IMR-90 (cell line): ENCODE results near the gene NOD2. TPM values are rescaled to one million over a fixed set of nuclear protein-coding genes. Genes with fewer than 3 reads are reported as not detected.

Experiments
- ATAC-seq: fragments of 200-7000 bp; cut with Tn5 transposase; 2 replicates; pipeline ENCODE4 v1.9.1; 2020; ENCODE audit warnings: low read depth, mild to moderate bottlenecking, moderate library complexity
- BruUV-seq: library from RNA; stranded (reverse); fragments of 400-500 nt; replicated peaks from 2 replicates; lab custom pipeline; 2021; lab: Mats Ljungman, UMichigan
- CTCF ChIA-PET: fragments of 300-600 bp; formaldehyde crosslinking; extraction: SDS; loops from one replicate; lab custom pipeline; 2021; ENCODE audit warnings: antibody characterized with exemption; lab: Yijun Ruan, JAX
- POLR2A ChIA-PET: fragments of 300-600 bp; sonication (Branson Sonifier 250); formaldehyde crosslinking; loops from one replicate; lab custom pipeline; 2022; ENCODE audit warnings: antibody characterized with exemption; ENCODE audit not compliant: unreplicated experiment; lab: Charles Lee
- DNase-seq: peaks from one replicate; pipeline ENCODE4 v3.0.0; 2013
- H2AFZ ChIP-seq: replicated peaks from 2 replicates; pipeline ENCODE3; 2013; ENCODE audit warnings: low read length, mild to moderate bottlenecking; ENCODE audit not compliant: poor library complexity
- H2AK5ac ChIP-seq: 2 replicates; pipeline ENCODE4 v1.6.1; 2013; ENCODE audit warnings: low read depth, low read length, inconsistent platforms
- H2AK9ac ChIP-seq: replicated peaks from 2 replicates; pipeline ENCODE3; 2013; ENCODE audit warnings: mild to moderate bottlenecking, low read depth, low read length, moderate library complexity; ENCODE audit not compliant: poor library complexity
- H2BK120ac ChIP-seq: 2 replicates; pipeline ENCODE4 v1.6.1; 2013; ENCODE audit warnings: low read depth, low read length, inconsistent platforms
- H2BK15ac ChIP-seq: 3 replicates; pipeline ENCODE4 v1.6.1; 2013; ENCODE audit warnings: low read depth, low read length, inconsistent platforms
- H2BK20ac ChIP-seq: 2 replicates; pipeline ENCODE4 v1.6.1; 2013; ENCODE audit warnings: low read depth, mild to moderate bottlenecking, inconsistent platforms, low read length, moderate library complexity
- H2BK5ac ChIP-seq: 2 replicates; pipeline ENCODE4 v1.6.1; 2013; ENCODE audit warnings: mild to moderate bottlenecking, low read depth, low read length, inconsistent platforms; ENCODE audit not compliant: poor library complexity, severe bottlenecking
- H3K14ac ChIP-seq: replicated peaks from 2 replicates; pipeline ENCODE4 v1.6.1; 2013; ENCODE audit warnings: low read depth, low read length, inconsistent platforms
- H3K18ac ChIP-seq: 2 replicates; pipeline ENCODE4 v1.6.1; 2013; ENCODE audit warnings: low read depth, low read length, control low read depth
- H3K23ac ChIP-seq: 2 replicates; pipeline ENCODE4 v1.6.1; 2013; ENCODE audit warnings: low read depth, low read length, inconsistent platforms
- H3K27ac ChIP-seq: 2 replicates; pipeline ENCODE4 v1.5.1; 2013; ENCODE audit warnings: mild to moderate bottlenecking, control low read depth, low read length; ENCODE audit not compliant: insufficient read depth
- H3K27me3 ChIP-seq: 2 replicates; pipeline ENCODE4 v1.6.1; 2013; ENCODE audit warnings: low read length; ENCODE audit not compliant: control insufficient read depth, insufficient read depth
- H3K36me3 ChIP-seq: 2 replicates; pipeline ENCODE4 v1.6.1; 2013; ENCODE audit warnings: low read length, mixed read lengths; ENCODE audit not compliant: control insufficient read depth, insufficient read depth
- H3K4ac ChIP-seq: 2 replicates; pipeline ENCODE4 v1.6.1; 2013; ENCODE audit warnings: low read depth, low read length, inconsistent platforms
- H3K4me1 ChIP-seq: 2 replicates; pipeline ENCODE4 v1.6.1; 2013; ENCODE audit warnings: low read length, mixed read lengths; ENCODE audit not compliant: control insufficient read depth, insufficient read depth
- H3K4me2 ChIP-seq: 2 replicates; pipeline ENCODE4 v1.6.1; 2013; ENCODE audit warnings: low read depth, mild to moderate bottlenecking, control low read depth, low read length, moderate library complexity
- H3K4me3 ChIP-seq: 2 replicates; pipeline ENCODE4 v1.5.1; 2013; ENCODE audit warnings: low read depth, mild to moderate bottlenecking, control low read depth, low read length, moderate library complexity; ENCODE audit not compliant: insufficient read depth
- H3K56ac ChIP-seq: 2 replicates; pipeline ENCODE4 v1.6.1; 2013; ENCODE audit warnings: low read length, inconsistent platforms; ENCODE audit not compliant: insufficient read depth; ENCODE audit errors: extremely low read depth
- H3K79me1 ChIP-seq, 2 experiments: 2 replicates each; pipeline ENCODE4 v1.6.1; 2013; ENCODE audit warnings: low read length in 2 of 2, inconsistent platforms in 1 of 2, low read depth in 1 of 2
- H3K9ac ChIP-seq: 2 replicates; pipeline ENCODE4 v1.6.1; 2013; ENCODE audit warnings: low read depth, low read length, control low read depth
- H3K9me1 ChIP-seq: 2 replicates; pipeline ENCODE4 v1.6.1; 2013; ENCODE audit warnings: low read length, inconsistent platforms; ENCODE audit not compliant: insufficient read depth
- H3K9me3 ChIP-seq: 2 replicates; pipeline ENCODE4 v1.6.1; 2013; ENCODE audit warnings: low read length; ENCODE audit not compliant: control insufficient read depth, insufficient read depth
- H4K20me1 ChIP-seq: 2 replicates; pipeline ENCODE4 v1.6.1; 2013; ENCODE audit warnings: low read length, inconsistent platforms; ENCODE audit not compliant: insufficient read depth
- H4K5ac ChIP-seq: 2 replicates; pipeline ENCODE4 v1.6.1; 2013; ENCODE audit warnings: mild to moderate bottlenecking, low read depth, low read length, control low read depth
- H4K8ac ChIP-seq, 2 experiments: 2 replicates each; pipeline ENCODE4 v1.6.1; 2013; ENCODE audit warnings: low read depth in 2 of 2, low read length in 2 of 2, control low read depth in 1 of 2, inconsistent platforms in 1 of 2
- H4K91ac ChIP-seq: 2 replicates; pipeline ENCODE4 v1.6.1; 2013; ENCODE audit warnings: low read depth, low read length, inconsistent platforms; ENCODE audit not compliant: insufficient read depth
- BHLHE40 ChIP-seq: fragments of 150-350 bp; IDR thresholded peaks from 2 replicates; pipeline ENCODE4 v1.6.1; 2016; ENCODE audit warnings: mild to moderate bottlenecking, low read depth, low read length
- CEBPB ChIP-seq: IDR thresholded peaks from 2 replicates; pipeline ENCODE4 v1.6.1; 2012; ENCODE audit warnings: low read depth, low read length, improper control_type of control experiment
- CHD1 ChIP-seq: IDR thresholded peaks from 2 replicates; pipeline ENCODE4 v1.6.1; 2012; ENCODE audit warnings: low read depth, low read length, improper control_type of control experiment
- CTCF ChIP-seq: conservative IDR thresholded peaks from 2 replicates; pipeline ENCODE4 v1.5.1; 2012; ENCODE audit warnings: mild to moderate bottlenecking, low read depth, low read length, improper control_type of control experiment
- ELK1 ChIP-seq: fragments of 150-350 bp; IDR thresholded peaks from 2 replicates; pipeline ENCODE4 v1.6.1; 2016; ENCODE audit warnings: low read depth, mild to moderate bottlenecking, low read length, moderate library complexity, borderline replicate concordance
- FOS ChIP-seq: fragments of 150-350 bp; IDR thresholded peaks from 2 replicates; pipeline ENCODE4 v1.6.1; 2016; ENCODE audit warnings: low read depth, low read length
- MAFK ChIP-seq: IDR thresholded peaks from 2 replicates; pipeline ENCODE4 v1.6.1; 2012; ENCODE audit warnings: low read depth, low read length, improper control_type of control experiment
- MAZ ChIP-seq: IDR thresholded peaks from 2 replicates; pipeline ENCODE4 v1.6.1; 2012; ENCODE audit warnings: low read depth, mild to moderate bottlenecking, low read length, improper control_type of control experiment, moderate library complexity, borderline replicate concordance
- MXI1 ChIP-seq: IDR thresholded peaks from 2 replicates; pipeline ENCODE4 v1.6.1; 2012; ENCODE audit warnings: low read depth, mild to moderate bottlenecking, low read length, moderate library complexity, borderline replicate concordance
- NFE2L2 ChIP-seq: fragments of 150-350 bp; IDR thresholded peaks from 2 replicates; pipeline ENCODE4 v1.6.1; 2016; ENCODE audit warnings: low read depth, mild to moderate bottlenecking, low read length
- POLR2A ChIP-seq: IDR thresholded peaks from 2 replicates; pipeline ENCODE4 v1.6.1; 2012; ENCODE audit warnings: mild to moderate bottlenecking, low read depth, low read length
- RAD21 ChIP-seq: IDR thresholded peaks from 2 replicates; pipeline ENCODE4 v1.6.1; 2012; ENCODE audit warnings: low read length, improper control_type of control experiment
- RCOR1 ChIP-seq: IDR thresholded peaks from 2 replicates; pipeline ENCODE4 v1.6.1; 2012; ENCODE audit warnings: mild to moderate bottlenecking, low read length, improper control_type of control experiment; ENCODE audit not compliant: insufficient replicate concordance
- RFX5 ChIP-seq: IDR thresholded peaks from 2 replicates; pipeline ENCODE4 v1.8.0; 2012; ENCODE audit warnings: low read depth, mild to moderate bottlenecking, low read length, moderate library complexity
- SMC3 ChIP-seq: fragments of 150-350 bp; IDR thresholded peaks from 2 replicates; pipeline ENCODE4 v1.6.1; 2016; ENCODE audit warnings: low read depth, mild to moderate bottlenecking, antibody characterized with exemption, low read length, moderate library complexity
- USF2 ChIP-seq: fragments of 150-350 bp; IDR thresholded peaks from 2 replicates; pipeline ENCODE4 v1.6.1; 2017; ENCODE audit warnings: mild to moderate bottlenecking, antibody characterized with exemption, low read length, low read depth
- whole genome bisulfite sequencing, 2 experiments: methylation state at CpG; one replicate each; pipeline versions ENCODE4 v1.1.5 to v1.1.7; 2013; ENCODE audit warnings: missing lambda C conversion rate in 2 of 2; ENCODE audit not compliant: insufficient read length in 1 of 2; ENCODE audit errors: extremely low coverage in 2 of 2; 5-methylcytosine and 5-hydroxymethylcytosine counted together
- dilution Hi-C: fragments of 300-500 bp; cut with HindIII; formaldehyde crosslinking; loops from one replicate; pipeline ENCODE4 v1.14.3; 2018; ENCODE audit warnings: low sequenced_read_pairs; ENCODE audit not compliant: unreplicated experiment
- in situ Hi-C: fragments of 300-500 bp; cut with MboI; formaldehyde crosslinking; loops from 3 replicates; pipeline ENCODE4 v1.14.3; 2019; ENCODE audit warnings: low sequenced_read_pairs, inconsistent platforms, mixed read lengths
- intact Hi-C: fragments of 100-400 bp; cut with micrococcal nuclease; formaldehyde crosslinking; loops from 2 replicates; pipeline ENCODE4 v1.10.0; 2022
- polyA plus RNA-seq, 3 experiments: library from polyadenylated mRNA; depleted of rRNA; stranded (reverse); fragments of >200 nt; gene quantifications; 2 replicates each; pipeline ENCODE4 v1.2.3, GENCODE V29; 2012; ENCODE audit warnings: low replicate concordance in 1 of 3
- total RNA-seq: library from RNA; depleted of rRNA; stranded (reverse); fragments of >200 nt; gene quantifications from 2 replicates; pipeline ENCODE4 v1.2.3, GENCODE V29; 2012

The NOD2 gene
- total and polyA plus RNA-seq, 2 of the 4 experiments (the other 2 are of a cell fraction) = not detected

- Histone ChIP-seq H3K27me3 (no peaks in the 10 kb centered on the region; the same call in none of the 2 replicates), H3K27ac (no peak overlapping the region), H3K9me1 (no peaks in the 10 kb centered on the region), H3K18ac (no peak overlapping the region), H3K14ac (no peak overlapping the region), H3K4me2 (no peak overlapping the region), H2BK5ac (no peak overlapping the region), H3K36me3 (no peaks in the 10 kb centered on the region), H3K9me3 (peaks cover 6% of the 10 kb centered on the region; the same call in 1 of the 2 replicates), H4K20me1 (no peaks in the 10 kb centered on the region), H4K5ac (no peak overlapping the region), H3K4ac (no peak overlapping the region), H4K91ac (no peak overlapping the region), H4K8ac (no peak overlapping the region), H2AK5ac (no peak overlapping the region), H2BK20ac (no peak overlapping the region), H3K4me1 (no peaks in the 10 kb centered on the region), H3K56ac (no peak overlapping the region), H3K9ac (no peak overlapping the region), H2AK9ac (no peak overlapping the region), H3K4me3 (no peak overlapping the region), H2AFZ (no peak overlapping the region), H3K23ac (no peak overlapping the region), H2BK120ac (no peak overlapping the region), H3K79me1 (no peaks in the 10 kb centered on the region), H2BK15ac (no peak overlapping the region)
- CTCF ChIA-PET = no interaction called here
- DNase-seq (no peak), ATAC-seq (no peak)
- dilution Hi-C loops = no loop called here
- POLR2A ChIA-PET = no interaction called here
- BruUV-seq = no TSS peak
- in situ Hi-C loops = no loop called here
- TF ChIP-seq NFE2L2 (no peak), ELK1 (no peak), POLR2A (no peak), USF2 (no peak), SMC3 (no peak), FOS (no peak), MXI1 (no peak), RFX5 (no peak), CTCF (no peak), CEBPB (no peak), MAFK (no peak), BHLHE40 (no peak), RAD21 (no peak), RCOR1 (no peak), MAZ (no peak), CHD1 (no peak)
- intact Hi-C loops = no loop called here
- 9% methylated on average over 1 of the region's 5 CpGs; no CpG with 5 or more reads in 1 of the 2 experiments for WGBS, 2 experiments
These were observed 12.2 kb downstream of the NOD2 start for GRCh38 chr16:50705436-50706110.
